GM18508 (cell line): Measurements from ENCODE around the gene TMEM143.
"Not testable (repeated sequence)": the region's sequence is repeated elsewhere in the genome, so short reads cannot be mapped to it uniquely, and the experiment has no call there.

Experiments used
- ATAC-seq: cut with Tn5 transposase; IDR thresholded peaks from one replicate; pipeline ENCODE4 v1.9.1; 2021; ENCODE audit warnings: moderate number of reproducible peaks; ENCODE audit not compliant: insufficient read depth, unreplicated experiment

Gene TMEM143

DNA sequence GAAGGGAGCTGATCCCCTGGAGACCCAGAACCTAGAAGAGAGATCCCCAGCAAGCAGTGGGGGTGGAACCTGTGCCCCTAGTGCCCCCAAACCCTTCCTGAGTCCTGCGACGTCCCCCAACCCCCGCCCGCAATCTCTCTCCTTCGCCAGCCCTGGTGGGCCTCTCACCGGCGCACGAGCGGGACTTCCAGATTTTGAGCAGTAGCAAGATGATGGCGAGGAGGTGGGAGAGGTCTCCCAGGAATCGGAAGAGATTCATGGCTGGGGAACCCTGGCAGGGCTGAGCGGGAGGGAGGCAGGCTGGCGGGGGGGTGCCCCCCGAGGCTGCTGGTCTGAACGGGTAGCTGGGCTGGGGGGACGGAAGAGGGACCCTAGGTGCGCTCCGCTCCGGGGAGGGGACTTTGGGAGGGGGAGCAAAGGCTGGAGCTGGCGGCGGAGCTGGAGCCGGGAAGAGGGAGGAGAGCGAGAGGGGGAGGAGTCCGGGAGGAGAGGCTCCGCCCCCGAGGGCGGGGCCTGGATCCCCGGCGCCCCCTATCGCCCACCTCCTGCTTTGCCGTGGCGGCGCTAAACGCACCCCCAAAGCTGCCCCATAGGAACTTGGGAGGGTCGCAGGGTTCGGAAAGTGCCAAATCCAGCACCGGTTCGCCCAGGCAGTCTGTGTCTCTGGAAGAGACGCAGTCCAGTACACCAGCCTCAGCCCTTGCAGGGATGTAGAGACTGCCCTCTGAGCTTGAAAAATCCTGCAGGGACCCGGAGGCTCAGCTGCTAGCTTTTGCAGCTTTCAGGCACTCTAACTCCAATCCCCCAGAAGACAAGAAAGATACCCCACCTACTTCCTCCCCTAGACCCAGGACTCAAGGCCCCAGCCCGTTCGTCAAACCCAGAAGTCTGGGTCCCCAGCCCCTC lies 27.6 kb upstream of the TMEM143 start, which contains the start of gene KDELR1:
TSS of gene KDELR1 (minus strand) at position 452 of the 906 bp plus-strand sequence. CDS start at position 259, 193 bp downstream.
- no peak for ATAC-seq

- no peak for ATAC-seq
Observed at GRCh38 chr19:48390188-48391099, 26.7 kb upstream of the TMEM143 start.

GRCh38 chr19:48386981-48387380 lies 23.2 kb upstream of the TMEM143 start:
- no peak for ATAC-seq

- ATAC-seq = no peak
Observed at GRCh38 chr19:48385461-48386087, 21.8 kb upstream of the TMEM143 start.

GRCh38 chr19:48382286-48382685 lies 18.5 kb upstream of the TMEM143 start:
- ATAC-seq = no peak

GRCh38 chr19:48381178-48381950 lies 17.6 kb upstream of the TMEM143 start:
- no peak for ATAC-seq

- no peak for ATAC-seq
Observed at GRCh38 chr19:48379058-48379457, 15.3 kb upstream of the TMEM143 start.

DNA sequence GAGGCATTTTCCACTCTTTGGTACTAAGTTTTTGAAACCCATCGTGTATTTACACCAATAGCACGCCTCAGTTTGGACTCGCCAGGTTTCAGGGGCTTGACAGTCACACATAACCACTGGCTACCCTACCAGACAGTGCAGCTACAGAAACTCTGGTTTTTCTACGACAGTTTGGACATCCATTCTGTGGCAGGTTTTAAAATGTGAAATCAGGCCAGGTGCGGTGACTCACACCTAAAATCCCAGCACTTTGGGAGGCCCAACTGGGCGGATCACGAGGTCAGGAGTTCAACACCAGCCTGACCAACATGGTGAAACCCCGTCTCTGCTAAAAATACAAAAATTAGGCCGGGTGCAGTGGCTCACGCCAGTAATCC lies 14.4 kb upstream of the TMEM143 start:
- ATAC-seq = no peak

DNA sequence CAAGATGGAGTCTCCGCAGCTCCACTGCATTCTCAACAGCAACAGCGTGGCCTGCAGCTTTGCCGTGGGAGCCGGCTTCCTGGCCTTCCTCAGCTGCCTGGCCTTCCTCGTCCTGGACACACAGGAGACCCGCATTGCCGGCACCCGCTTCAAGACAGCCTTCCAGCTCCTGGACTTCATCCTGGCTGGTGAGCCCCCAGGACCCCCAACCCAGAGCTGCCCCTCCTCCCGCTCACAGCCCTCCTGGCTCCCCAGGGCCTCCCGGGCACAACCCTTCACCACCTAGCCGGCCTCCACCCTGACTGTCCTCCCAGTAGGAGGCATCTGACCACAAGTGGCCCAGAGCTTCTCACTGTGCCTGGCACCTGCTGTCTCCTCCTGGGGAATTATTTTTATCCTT lies 9.8 kb upstream of the TMEM143 start:
- no peak for ATAC-seq

- no peak for ATAC-seq
Observed at GRCh38 chr19:48372904-48373303, 9.2 kb upstream of the TMEM143 start.

DNA sequence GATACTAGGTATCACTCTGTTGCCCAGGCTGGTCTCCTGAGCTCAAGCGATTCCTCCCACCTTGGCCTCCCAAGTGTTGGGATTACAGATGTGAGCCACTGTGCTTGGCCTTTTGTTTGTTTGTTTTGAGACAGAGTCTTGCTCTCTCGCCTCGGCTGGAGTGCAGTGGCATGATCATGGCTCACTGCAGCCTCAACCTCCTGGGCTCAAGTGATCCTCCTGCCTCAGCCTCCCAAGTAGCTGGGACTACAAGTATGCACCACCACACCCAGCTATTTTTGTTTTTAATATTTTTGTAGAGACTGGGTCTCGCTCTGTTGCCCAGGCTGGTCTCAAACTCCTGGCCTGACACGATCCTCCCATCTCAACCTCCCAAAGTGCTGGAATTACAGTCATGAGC lies 8.0 kb upstream of the TMEM143 start:
- ATAC-seq = not testable (repeated sequence)

GRCh38 chr19:48371367-48371766 lies 7.6 kb upstream of the TMEM143 start:
- no peak for ATAC-seq

- ATAC-seq = no peak
Observed at GRCh38 chr19:48370955-48371354, 7.2 kb upstream of the TMEM143 start.

- no peak for ATAC-seq
Observed at GRCh38 chr19:48368936-48369335, 5.2 kb upstream of the TMEM143 start.

GRCh38 chr19:48367855-48368254 lies 4.1 kb upstream of the TMEM143 start:
- no peak for ATAC-seq

DNA sequence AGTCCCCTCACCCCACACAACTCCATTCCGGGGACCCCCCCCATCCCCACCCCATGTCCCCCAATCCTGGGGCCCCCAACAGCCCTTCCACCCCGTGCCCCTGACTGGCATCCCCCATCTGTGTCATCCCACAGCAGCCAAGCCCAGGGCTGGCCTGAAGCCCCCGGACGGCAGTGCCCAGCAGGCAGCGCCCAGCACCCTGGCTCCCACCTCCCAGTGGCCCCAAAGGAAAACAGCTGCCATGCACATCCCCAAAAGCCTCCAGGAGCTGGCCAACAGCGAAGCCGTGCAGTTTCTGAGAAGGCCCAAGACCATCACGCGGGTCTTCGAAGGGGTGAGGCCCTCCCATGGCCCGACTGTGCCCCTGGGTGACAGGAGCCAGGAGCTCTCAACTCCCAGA lies 1.9 kb upstream of the TMEM143 start:
- ATAC-seq = no peak

- ATAC-seq = no peak
Observed at GRCh38 chr19:48364598-48365348, 1.0 kb upstream of the TMEM143 start.

DNA sequence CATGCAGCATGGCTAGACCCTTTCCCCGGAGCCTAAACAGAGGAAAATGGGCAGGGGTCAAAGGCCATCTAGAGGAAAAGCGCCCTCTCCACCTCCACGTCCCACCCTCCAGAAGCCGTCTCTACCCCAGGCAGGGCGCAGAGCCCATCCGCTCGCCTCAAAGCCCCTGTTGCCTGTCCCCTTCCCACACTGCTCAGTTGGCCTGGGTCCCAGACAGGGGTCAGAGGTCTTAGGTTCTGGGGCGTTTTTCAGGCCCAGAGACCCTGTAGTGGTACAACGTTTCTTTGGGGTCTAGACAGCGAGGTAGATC lies 285 bp downstream of the TMEM143 start:
- no peak for ATAC-seq

- no peak for ATAC-seq
Observed at GRCh38 chr19:48362716-48363499, 832 bp downstream of the TMEM143 start.
